SK-N-MC (cell line): ENCODE data around the gene SPEF2.

ENCODE experiments used
- DNase-seq: peaks from one replicate; pipeline ENCODE4 v3.0.0-alpha.2; 2011; ENCODE audit warnings: low read depth, low spot score
- H3K27ac ChIP-seq: fragments of 200-600 bp; sonication (generic); 2 replicates; pipeline ENCODE4 v1.5.1; 2016; ENCODE audit warnings: mixed run types
- H3K36me3 ChIP-seq: fragments of 200-600 bp; sonication (generic); 2 replicates; pipeline ENCODE4 v1.6.1; 2017; ENCODE audit warnings: antibody characterized with exemption, low read length, mixed read lengths; ENCODE audit not compliant: insufficient read depth
- H3K4me3 ChIP-seq: fragments of 200-600 bp; sonication (generic); 2 replicates; pipeline ENCODE4 v1.5.1; 2016
- H3K9ac ChIP-seq: fragments of 200-600 bp; sonication (generic); 2 replicates; pipeline ENCODE4 v1.8.0; 2017; ENCODE audit warnings: mixed run types, mixed read lengths; ENCODE audit not compliant: insufficient read length
- H3K9me3 ChIP-seq: fragments of 200-600 bp; sonication (generic); 2 replicates; pipeline ENCODE4 v1.6.1; 2017; ENCODE audit warnings: low read depth, mild to moderate bottlenecking, antibody characterized with exemption, low read length, moderate library complexity, mixed read lengths
- EZH2 ChIP-seq: fragments of 200-600 bp; sonication (generic); IDR thresholded peaks from one replicate; pipeline ENCODE4 v1.6.1; 2017; ENCODE audit warnings: antibody characterized with exemption
- FOXP2 ChIP-seq: optimal IDR thresholded peaks from 2 replicates; pipeline ENCODE3; 2011; ENCODE audit warnings: mild to moderate bottlenecking, moderate library complexity; ENCODE audit not compliant: insufficient read depth; ENCODE audit errors: extremely low read length, control extremely low read depth
- POLR2AphosphoS5 ChIP-seq: IDR thresholded peaks from 2 replicates; pipeline ENCODE4 v1.6.1; 2012; ENCODE audit warnings: mild to moderate bottlenecking, low read depth, low read length, borderline replicate concordance

The SPEF2 gene

DNA sequence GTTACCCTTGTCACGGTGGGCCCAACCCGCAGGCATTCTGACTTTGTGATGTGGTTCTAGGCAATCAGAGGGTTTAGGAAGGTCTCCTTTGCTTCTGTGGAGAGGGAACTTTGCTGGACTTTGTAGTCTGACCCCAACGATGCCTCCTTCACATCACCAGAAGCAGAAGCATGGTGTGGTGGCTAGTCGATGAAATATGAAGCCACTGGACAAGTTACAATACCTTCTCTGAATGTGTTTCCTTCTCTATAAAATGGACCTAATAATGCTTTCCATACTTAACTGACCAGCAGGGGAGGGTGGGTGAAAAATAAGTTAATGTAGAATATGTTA is 607 bp downstream of the SPEF2 start:
- no peak overlapping the region for H3K9ac ChIP-seq
- H3K27ac ChIP-seq, result no peak overlapping the region
- DNase-seq, result no peak

DNA sequence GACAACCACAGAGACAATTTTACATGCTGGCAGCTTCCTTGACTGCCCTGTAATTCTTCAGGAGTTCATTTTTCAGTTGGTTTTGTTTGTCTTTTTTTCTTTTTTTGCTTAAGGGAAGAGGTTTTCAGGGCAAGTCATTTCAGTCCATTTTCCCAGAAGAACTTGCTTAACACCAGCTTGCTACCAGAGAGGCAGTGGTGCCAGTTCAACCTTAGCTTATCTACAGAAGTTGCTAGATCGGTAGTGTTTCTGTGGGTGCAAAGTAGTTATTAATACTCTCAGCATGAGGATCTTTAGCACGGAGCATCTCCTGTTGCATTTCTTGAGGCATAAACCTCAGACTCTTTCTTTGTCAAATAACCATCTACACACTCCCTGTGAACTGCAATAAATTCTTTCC is 1.1 kb downstream of the SPEF2 start:
- H3K4me3 ChIP-seq, result no peak overlapping the region
- H3K36me3 ChIP-seq, result no peaks in the 10 kb centered on the region
- no peak for TF ChIP-seq EZH2
- TF ChIP-seq POLR2AphosphoS5, result no peak
- no peak for TF ChIP-seq FOXP2
- no peak overlapping the region for H3K27ac ChIP-seq
- no peaks in the 10 kb centered on the region for H3K9me3 ChIP-seq
- no peak for DNase-seq
- no peak overlapping the region for H3K9ac ChIP-seq

More for the DNA sequence above, 607 bp downstream of the SPEF2 start:
- Histone ChIP-seq H3K4me3 (no peak overlapping the region; the same call in 1 of the 2 replicates), H3K9me3 (no peaks in the 10 kb centered on the region), H3K36me3 (no peaks in the 10 kb centered on the region)
- TF ChIP-seq POLR2AphosphoS5 (no peak), FOXP2 (no peak), EZH2 (no peak)

DNA sequence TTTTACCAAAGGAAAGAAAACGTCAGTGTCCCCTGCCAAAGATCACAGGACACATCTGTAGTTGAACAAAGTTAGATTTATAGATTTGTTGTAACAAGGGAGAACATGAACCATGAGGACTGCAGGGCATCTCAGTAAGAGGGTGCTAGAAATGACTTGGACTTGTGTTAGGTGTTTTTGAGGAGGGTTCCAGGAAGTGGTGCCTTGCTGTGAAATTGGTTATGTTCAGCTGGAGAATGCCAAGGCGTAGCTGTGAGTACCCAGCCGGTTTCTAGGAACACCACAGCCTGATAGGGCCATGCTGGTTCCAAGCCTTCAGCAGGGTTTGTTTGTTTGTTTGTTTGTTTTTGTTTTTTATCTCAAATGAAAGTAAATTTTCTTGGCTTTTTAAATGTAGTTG is 5.3 kb downstream of the SPEF2 start:
- no peaks in the 10 kb centered on the region for H3K9me3 ChIP-seq
- no peak for DNase-seq
- no peak overlapping the region for H3K27ac ChIP-seq
- no peak for TF ChIP-seq FOXP2
- no peak for TF ChIP-seq EZH2
- no peak for TF ChIP-seq POLR2AphosphoS5
- H3K9ac ChIP-seq, result no peak overlapping the region
- H3K36me3 ChIP-seq, result no peaks in the 10 kb centered on the region
- H3K4me3 ChIP-seq, result no peak overlapping the region

DNA sequence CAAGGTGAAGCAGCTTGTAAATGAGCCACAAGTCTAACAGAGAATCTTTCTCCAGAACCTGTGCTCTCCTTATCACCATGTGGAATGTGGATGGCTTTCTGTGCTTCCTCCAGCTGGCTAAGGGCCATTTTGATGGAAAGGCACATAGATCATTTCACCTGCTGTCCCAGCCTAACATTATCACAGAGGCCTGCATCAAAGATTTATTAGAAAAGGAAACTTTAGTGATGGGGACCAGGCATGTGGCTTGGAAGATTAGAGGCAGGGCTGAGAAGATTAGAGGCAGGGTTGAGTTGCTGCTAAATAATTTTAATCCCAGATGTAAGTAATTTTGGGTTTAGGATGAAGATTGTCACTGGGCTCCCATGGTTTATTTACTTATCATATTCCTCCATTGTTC is 6.3 kb downstream of the SPEF2 start:
- no peak for TF ChIP-seq POLR2AphosphoS5
- no peak for TF ChIP-seq FOXP2
- TF ChIP-seq EZH2, result no peak
- Histone ChIP-seq H3K9me3 (no peaks in the 10 kb centered on the region), H3K9ac (no peak overlapping the region), H3K4me3 (no peak overlapping the region), H3K27ac (no peak overlapping the region), H3K36me3 (no peaks in the 10 kb centered on the region)
- DNase-seq, result no peak

DNA sequence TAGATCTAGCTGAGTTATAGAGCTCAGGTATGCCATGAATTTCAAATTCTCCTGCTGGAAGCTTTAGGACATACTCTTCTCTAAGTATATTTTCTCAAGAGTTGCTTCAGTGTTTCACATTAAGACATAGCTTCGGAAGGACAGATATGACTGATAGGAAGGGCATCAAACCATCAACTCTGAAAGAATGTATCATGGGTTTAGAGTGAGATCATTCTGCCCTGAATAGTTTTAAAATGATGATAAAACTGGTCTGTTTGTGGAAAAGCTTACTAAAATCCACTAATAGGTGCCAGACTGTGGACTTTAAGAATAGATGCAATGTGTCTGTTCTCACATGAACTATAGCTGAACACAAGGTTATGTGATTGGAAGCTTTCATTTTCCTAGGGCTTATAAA is 8.4 kb downstream of the SPEF2 start:
- Histone ChIP-seq H3K9me3 (no peaks in the 10 kb centered on the region), H3K36me3 (no peaks in the 10 kb centered on the region), H3K27ac (no peak overlapping the region), H3K9ac (no peak overlapping the region), H3K4me3 (no peak overlapping the region)
- TF ChIP-seq EZH2, result no peak
- no peak for TF ChIP-seq POLR2AphosphoS5
- DNase-seq, result no peak

DNA sequence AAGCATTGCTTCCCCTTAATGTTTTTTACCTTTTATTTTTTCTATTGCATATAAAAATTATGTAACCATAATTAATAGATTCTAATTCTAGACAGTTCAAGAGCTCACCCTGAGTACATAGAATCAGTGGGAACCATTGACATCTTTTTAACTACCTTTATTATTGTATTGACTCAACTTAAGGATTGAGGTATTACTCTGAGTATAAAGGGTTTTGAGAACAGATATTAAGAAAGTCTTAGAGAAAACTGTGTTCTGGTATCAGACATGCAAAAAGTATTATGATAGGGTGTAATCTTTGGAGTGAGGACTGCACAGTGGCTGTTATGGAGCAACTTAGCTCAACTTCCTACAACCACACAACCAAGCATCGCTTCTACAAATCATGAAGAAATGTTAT is 8.9 kb downstream of the SPEF2 start:
- Histone ChIP-seq H3K9ac (no peak overlapping the region), H3K36me3 (no peaks in the 10 kb centered on the region), H3K9me3 (no peaks in the 10 kb centered on the region), H3K27ac (no peak overlapping the region), H3K4me3 (no peak overlapping the region)
- TF ChIP-seq FOXP2, result no peak
- TF ChIP-seq POLR2AphosphoS5, result no peak
- DNase-seq, result no peak

DNA sequence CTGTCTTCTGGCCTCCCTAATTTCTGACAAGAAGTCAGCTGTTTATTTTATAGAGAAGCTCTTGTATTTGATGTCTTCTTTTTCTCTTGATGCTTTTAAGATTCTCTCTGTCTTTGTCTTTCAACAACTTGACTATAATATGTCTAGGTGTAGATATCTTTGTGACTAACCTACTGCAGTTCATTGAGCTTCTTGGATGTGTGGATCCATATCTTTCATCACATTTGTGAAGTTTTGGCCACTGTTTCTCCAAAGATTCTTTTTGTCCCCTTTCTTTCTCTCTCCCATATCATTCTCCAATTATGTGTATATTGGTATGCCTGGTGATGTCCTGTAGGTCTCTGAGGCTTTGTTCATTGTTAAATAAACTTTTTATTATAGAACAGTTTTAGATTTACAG is 16.7 kb downstream of the SPEF2 start:
- Histone ChIP-seq H3K27ac (no peak overlapping the region), H3K9me3 (no peaks in the 10 kb centered on the region), H3K36me3 (no peaks in the 10 kb centered on the region), H3K4me3 (no peak overlapping the region), H3K9ac (no peak overlapping the region)
- DNase-seq, result no peak
- TF ChIP-seq EZH2, result no peak
- TF ChIP-seq POLR2AphosphoS5, result no peak
- TF ChIP-seq FOXP2, result no peak

DNA sequence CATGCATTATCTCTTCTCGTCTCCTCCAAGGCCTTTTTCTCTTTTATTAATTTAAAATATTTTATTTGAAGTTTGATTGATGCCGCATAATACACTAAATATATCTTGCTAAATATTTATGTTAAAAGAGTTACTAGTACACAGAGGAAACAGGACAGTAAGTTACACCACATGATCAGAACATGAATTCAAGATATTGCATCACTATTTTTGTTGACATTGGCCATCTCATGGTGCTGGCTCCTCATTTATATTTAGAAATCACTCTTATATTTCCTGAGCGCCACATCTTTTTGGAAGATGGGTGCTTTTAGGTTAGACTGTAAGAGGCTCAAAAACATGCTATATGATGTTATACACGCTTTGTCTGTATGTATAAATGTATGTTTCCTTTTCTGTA is 23.0 kb downstream of the SPEF2 start:
- TF ChIP-seq FOXP2 (no peak), POLR2AphosphoS5 (no peak), EZH2 (no peak)
- no peak for DNase-seq
- no peaks in the 10 kb centered on the region for H3K9me3 ChIP-seq
- no peak overlapping the region for H3K27ac ChIP-seq
- H3K9ac ChIP-seq, result no peak overlapping the region
- no peak overlapping the region for H3K4me3 ChIP-seq
- no peaks in the 10 kb centered on the region for H3K36me3 ChIP-seq

DNA sequence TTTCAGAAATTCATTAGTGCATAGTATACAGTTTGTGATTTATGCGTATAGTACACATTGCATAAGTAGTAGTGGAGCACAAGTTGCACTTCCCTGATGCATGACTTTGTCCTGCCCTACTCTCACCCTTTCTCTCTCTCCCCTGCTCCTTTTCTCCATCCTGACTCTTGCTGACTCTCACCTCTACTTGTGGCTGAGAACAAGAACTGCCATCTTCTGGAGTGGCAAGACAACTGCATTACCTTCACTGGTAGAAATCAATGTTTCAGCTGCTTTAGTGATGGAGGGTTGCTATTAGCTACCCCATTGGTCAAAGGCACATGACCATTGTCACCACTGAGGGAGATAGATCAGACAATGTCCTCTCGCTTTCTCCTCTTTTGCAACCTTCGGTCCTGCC is 26.9 kb downstream of the SPEF2 start:
- DNase-seq, result no peak
- H3K9me3 ChIP-seq, result no peaks in the 10 kb centered on the region
- no peak overlapping the region for H3K27ac ChIP-seq
- H3K4me3 ChIP-seq, result no peak overlapping the region
- H3K9ac ChIP-seq, result no peak overlapping the region
- H3K36me3 ChIP-seq, result no peaks in the 10 kb centered on the region
- no peak for TF ChIP-seq POLR2AphosphoS5
- TF ChIP-seq FOXP2, result no peak
- TF ChIP-seq EZH2, result no peak

DNA sequence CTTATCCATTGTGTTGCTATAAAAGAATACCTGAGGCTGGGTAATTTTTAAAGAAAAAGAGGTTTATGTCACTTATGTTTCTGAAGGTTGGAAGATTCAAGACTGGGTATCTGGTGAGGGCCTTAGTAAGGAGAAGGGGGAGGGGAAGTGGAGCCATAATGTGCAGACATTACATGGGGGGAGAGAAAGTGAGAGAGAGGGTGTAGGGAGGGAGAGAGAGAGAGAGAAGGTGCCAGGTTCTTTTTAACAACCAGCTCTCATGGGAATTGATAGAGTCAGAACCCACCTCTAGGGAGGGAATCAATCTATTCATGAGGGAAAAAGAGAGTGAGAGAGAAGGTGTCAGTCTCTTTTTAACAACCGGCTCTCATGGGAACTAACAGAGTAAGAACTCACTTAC is 29.5 kb downstream of the SPEF2 start:
- Histone ChIP-seq H3K27ac (no peak overlapping the region), H3K9me3 (no peaks in the 10 kb centered on the region), H3K9ac (no peak overlapping the region), H3K4me3 (no peak overlapping the region), H3K36me3 (no peaks in the 10 kb centered on the region)
- DNase-seq, result no peak
- TF ChIP-seq FOXP2 (no peak), EZH2 (no peak), POLR2AphosphoS5 (no peak)
